DOHH2 (cell line): ENCODE results near the gene SNX11.

ENCODE experiments used
- H3F3A ChIP-seq: fragments of 200-600 bp; sonication (generic), shearing (Covaris generic); 2 replicates; pipeline ENCODE4 v1.6.0; 2016; ENCODE audit warnings: antibody characterized with exemption, mild to moderate bottlenecking; ENCODE audit not compliant: control insufficient read depth, insufficient read depth
- H3K27ac ChIP-seq: fragments of 200-600 bp; sonication (generic); 2 replicates; pipeline ENCODE4 v1.5.1; 2014; ENCODE audit warnings: low read depth, mild to moderate bottlenecking, low read length, moderate library complexity
- H3K27me3 ChIP-seq: fragments of 200-600 bp; sonication (generic); 2 replicates; pipeline ENCODE4 v1.6.1; 2014; ENCODE audit warnings: mild to moderate bottlenecking, low read length, mixed read lengths; ENCODE audit not compliant: control insufficient read depth
- H3K36me3 ChIP-seq: fragments of 200-600 bp; sonication (generic); 2 replicates; pipeline ENCODE4 v1.6.1; 2014; ENCODE audit warnings: mild to moderate bottlenecking, low read length, moderate library complexity, mixed read lengths; ENCODE audit not compliant: control insufficient read depth
- H3K4me1 ChIP-seq: fragments of 200-600 bp; sonication (generic); 2 replicates; pipeline ENCODE4 v1.6.1; 2014; ENCODE audit warnings: mild to moderate bottlenecking, low read length, mixed read lengths; ENCODE audit not compliant: control insufficient read depth
- H3K4me2 ChIP-seq: fragments of 200-600 bp; sonication (generic); 2 replicates; pipeline ENCODE4 v1.6.0; 2014; ENCODE audit warnings: mild to moderate bottlenecking, low read length, moderate library complexity
- H3K4me3 ChIP-seq: fragments of 200-600 bp; sonication (generic); 2 replicates; pipeline ENCODE4 v1.5.1; 2014; ENCODE audit warnings: mild to moderate bottlenecking, low read length, mixed read lengths
- H3K79me2 ChIP-seq: fragments of 200-600 bp; sonication (generic); 2 replicates; pipeline ENCODE4 v1.6.1; 2014; ENCODE audit warnings: mild to moderate bottlenecking, low read length, mixed read lengths; ENCODE audit not compliant: control insufficient read depth
- H3K9me2 ChIP-seq: fragments of 200-600 bp; sonication (generic); replicated peaks from 2 replicates; pipeline ENCODE4 v1.6.1; 2014; ENCODE audit warnings: mild to moderate bottlenecking, low read length, mixed read lengths; ENCODE audit not compliant: control insufficient read depth
- H3K9me3 ChIP-seq: fragments of 200-600 bp; sonication (generic); 2 replicates; pipeline ENCODE4 v1.6.1; 2014; ENCODE audit warnings: antibody characterized with exemption, low read length, mixed read lengths; ENCODE audit not compliant: control insufficient read depth, insufficient read depth
- H4K20me1 ChIP-seq: fragments of 200-600 bp; sonication (generic); 2 replicates; pipeline ENCODE4 v1.6.0; 2014; ENCODE audit warnings: low read depth, mild to moderate bottlenecking, antibody characterized with exemption, low read length, moderate library complexity; ENCODE audit not compliant: control insufficient read depth, insufficient read depth
- EZH2phosphoT487 ChIP-seq: fragments of 200-600 bp; sonication (generic); IDR thresholded peaks from 2 replicates; pipeline ENCODE4 v1.6.1; 2017; ENCODE audit warnings: borderline replicate concordance, mild to moderate bottlenecking, antibody characterized with exemption, low read length, moderate library complexity, mixed read lengths
- TF ChIP-seq, protein P1 (sequence below): fragments of 200-600 bp; sonication (generic); IDR thresholded peaks from one replicate; pipeline ENCODE4 v1.5.1; 2014; ENCODE audit warnings: antibody characterized with exemption, mild to moderate bottlenecking, low read depth, low read length; ENCODE audit not compliant: poor library complexity, severe bottlenecking

Gene SNX11

DNA sequence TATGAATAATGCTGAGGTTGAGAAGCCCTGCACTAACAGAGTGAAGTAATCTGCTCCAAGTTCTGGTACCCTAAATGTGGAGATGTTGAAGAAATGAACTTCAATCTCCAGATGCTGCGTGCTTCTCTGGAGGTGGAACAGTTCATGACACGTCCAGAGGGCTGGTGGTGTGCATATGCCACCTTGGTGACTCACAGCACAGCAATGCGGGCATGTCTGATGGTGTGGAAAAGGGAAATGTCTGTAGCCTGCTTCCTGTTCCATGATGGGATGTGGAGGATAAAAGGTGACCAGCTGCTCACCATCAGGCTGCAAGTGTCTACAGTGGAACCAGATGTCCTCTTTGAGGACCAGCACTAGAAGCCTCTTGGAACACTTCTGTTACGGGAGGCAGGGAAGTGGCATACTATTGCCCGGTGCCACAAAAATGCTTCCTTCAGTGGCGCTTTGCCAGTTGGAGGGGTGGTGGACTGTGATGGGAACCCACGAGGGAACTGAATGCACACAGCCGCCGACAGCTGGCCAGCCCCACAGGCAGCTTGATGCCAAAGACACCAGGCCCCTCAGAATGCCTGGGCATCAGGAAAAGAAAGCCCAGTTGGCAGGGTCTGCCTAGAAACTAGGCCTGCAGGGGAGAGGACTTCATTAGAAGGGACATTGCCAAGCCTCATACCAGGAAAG, 19.9 kb downstream of the SNX11 start:
- TF ChIP-seq, protein P1, sequence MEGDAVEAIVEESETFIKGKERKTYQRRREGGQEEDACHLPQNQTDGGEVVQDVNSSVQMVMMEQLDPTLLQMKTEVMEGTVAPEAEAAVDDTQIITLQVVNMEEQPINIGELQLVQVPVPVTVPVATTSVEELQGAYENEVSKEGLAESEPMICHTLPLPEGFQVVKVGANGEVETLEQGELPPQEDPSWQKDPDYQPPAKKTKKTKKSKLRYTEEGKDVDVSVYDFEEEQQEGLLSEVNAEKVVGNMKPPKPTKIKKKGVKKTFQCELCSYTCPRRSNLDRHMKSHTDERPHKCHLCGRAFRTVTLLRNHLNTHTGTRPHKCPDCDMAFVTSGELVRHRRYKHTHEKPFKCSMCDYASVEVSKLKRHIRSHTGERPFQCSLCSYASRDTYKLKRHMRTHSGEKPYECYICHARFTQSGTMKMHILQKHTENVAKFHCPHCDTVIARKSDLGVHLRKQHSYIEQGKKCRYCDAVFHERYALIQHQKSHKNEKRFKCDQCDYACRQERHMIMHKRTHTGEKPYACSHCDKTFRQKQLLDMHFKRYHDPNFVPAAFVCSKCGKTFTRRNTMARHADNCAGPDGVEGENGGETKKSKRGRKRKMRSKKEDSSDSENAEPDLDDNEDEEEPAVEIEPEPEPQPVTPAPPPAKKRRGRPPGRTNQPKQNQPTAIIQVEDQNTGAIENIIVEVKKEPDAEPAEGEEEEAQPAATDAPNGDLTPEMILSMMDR = no peak
- no peak for TF ChIP-seq EZH2phosphoT487
- H3K4me1 ChIP-seq = no peaks in the 10 kb centered on the region
- no peaks in the 10 kb centered on the region for H3K9me3 ChIP-seq
- H3K9me2 ChIP-seq = no peaks in the 10 kb centered on the region
- no peaks in the 10 kb centered on the region for H3K27me3 ChIP-seq
- no peaks in the 10 kb centered on the region for H3F3A ChIP-seq
- no peaks in the 10 kb centered on the region for H4K20me1 ChIP-seq
- no peak overlapping the region for H3K4me3 ChIP-seq
- H3K4me2 ChIP-seq = no peak overlapping the region
- no peaks in the 10 kb centered on the region for H3K79me2 ChIP-seq
- H3K27ac ChIP-seq = no peak overlapping the region
- peaks cover 3% of the 10 kb centered on the region; the same call in 1 of the 2 replicates for H3K36me3 ChIP-seq

DNA sequence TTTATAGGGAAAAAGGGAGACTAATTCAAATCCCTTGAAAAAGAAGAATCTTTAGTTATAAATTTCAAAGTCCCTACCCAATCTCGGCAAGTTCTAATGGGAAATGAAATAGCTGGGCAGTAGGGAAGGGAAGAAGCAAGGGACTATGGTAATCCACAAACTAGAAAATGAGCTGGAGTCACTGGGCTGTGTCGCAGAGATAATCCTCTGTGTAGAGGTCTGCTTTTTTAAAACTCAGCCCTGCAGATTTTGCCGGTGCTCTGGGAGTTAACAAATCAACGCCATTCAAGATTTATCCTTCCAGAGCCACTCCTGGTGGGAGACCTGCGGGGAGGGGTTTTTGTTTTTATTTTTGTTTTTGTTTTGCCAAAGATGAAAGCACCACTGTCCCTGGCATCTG, 20.8 kb downstream of the SNX11 start:
- no peak overlapping the region for H3K27ac ChIP-seq
- H4K20me1 ChIP-seq = no peaks in the 10 kb centered on the region

DNA sequence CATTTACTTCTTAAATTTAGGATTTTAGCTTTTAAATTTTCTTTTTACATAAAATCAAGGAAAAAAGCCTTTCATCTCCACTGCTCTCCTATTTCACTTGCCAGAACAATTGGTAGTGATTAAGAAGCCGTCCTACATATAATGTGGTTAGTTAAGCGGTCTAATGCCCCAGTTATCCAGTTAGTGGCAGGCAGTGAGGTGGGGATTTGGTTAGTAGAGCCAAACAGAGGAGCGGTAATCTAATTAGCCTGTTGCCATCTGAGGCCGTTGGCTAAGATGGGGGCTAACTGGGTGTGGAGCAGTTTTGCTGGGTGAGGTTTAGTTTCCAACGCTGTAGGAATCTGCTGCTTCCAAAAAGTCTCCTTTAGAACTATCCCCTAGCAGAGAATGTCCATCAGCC, 22.4 kb downstream of the SNX11 start:
- H3K4me1 ChIP-seq = no peaks in the 10 kb centered on the region
- no peaks in the 10 kb centered on the region for H3K36me3 ChIP-seq
- H3K4me2 ChIP-seq = no peak overlapping the region

More for the DNA sequence above, 20.8 kb downstream of the SNX11 start:
- Histone ChIP-seq H3K36me3 (no peaks in the 10 kb centered on the region), H3K9me3 (no peaks in the 10 kb centered on the region), H3F3A (no peaks in the 10 kb centered on the region), H3K9me2 (no peaks in the 10 kb centered on the region), H3K4me3 (no peak overlapping the region), H3K79me2 (no peaks in the 10 kb centered on the region), H3K4me1 (no peaks in the 10 kb centered on the region), H3K27me3 (no peaks in the 10 kb centered on the region), H3K4me2 (no peak overlapping the region)
- TF ChIP-seq, protein P1 = no peak
- TF ChIP-seq EZH2phosphoT487 = no peak

More for the DNA sequence above, 22.4 kb downstream of the SNX11 start:
- H3K4me3 ChIP-seq = no peak overlapping the region
- H3K9me3 ChIP-seq = no peaks in the 10 kb centered on the region
- TF ChIP-seq, protein P1 = no peak
- no peak for TF ChIP-seq EZH2phosphoT487
- H3K27me3 ChIP-seq = no peaks in the 10 kb centered on the region
- no peaks in the 10 kb centered on the region for H3K9me2 ChIP-seq
- H3K27ac ChIP-seq = no peak overlapping the region
- no peaks in the 10 kb centered on the region for H4K20me1 ChIP-seq
- H3F3A ChIP-seq = no peaks in the 10 kb centered on the region
- H3K79me2 ChIP-seq = no peaks in the 10 kb centered on the region
